ENCODE data around the gene DPYSL3. TPM values are rescaled to one million over a fixed set of nuclear protein-coding genes. Genes with fewer than 3 reads are reported as not detected.

DPYSL3 gene
- polyA plus RNA-seq, 1 of the 3 experiments (the other 2 are of a cell fraction): 123 TPM

DNA sequence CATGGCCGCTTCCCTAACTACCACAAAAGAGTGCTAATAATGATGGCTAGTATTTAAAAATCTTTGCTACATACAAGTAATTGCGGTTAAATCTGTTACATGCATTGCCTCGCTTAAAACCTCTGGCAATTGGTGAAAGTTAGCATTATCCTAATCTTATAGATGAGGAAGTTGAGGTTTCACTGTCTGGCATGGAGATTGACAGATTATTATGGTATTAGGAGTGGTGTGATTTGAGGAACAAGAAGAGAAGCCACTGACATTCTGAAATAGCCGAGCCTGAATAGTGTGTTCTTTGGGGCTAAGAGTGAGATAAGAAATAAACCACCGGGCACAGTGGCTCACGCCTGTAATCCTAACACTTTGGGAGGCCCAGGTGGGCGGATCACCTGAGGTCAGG is 45.3 kb upstream of the DPYSL3 start:
- Histone ChIP-seq H2AFZ (ENCODE audit: low read depth) (peak overlapping the region; percentile 72; the same call in 1 of the 2 replicates), H4K20me1 (ENCODE audit: insufficient read depth) (no peaks in the 10 kb centered on the region), H3K27ac (ENCODE audit: low read depth in 2 of 2, low read length in 1 of 2) (peak overlapping the region; percentile 90 to 97), H3K79me2 (ENCODE audit: insufficient read depth) (no peaks in the 10 kb centered on the region), H3K9me3 (no peaks in the 10 kb centered on the region), H3K9ac (peak overlapping the region; percentile 75; the same call in 1 of the 2 replicates), H3F3A (replicated peaks; ENCODE audit: insufficient read depth) (peaks cover 19% of the 10 kb centered on the region), H3K4me2 (peak overlapping the region; percentile 59; the same call in 1 of the 2 replicates), H3K4me3 (ENCODE audit: low read depth in 2 of 2, low read length in 1 of 2) (no peak overlapping the region), H3K27me3 (ENCODE audit: insufficient read depth) (no peaks in the 10 kb centered on the region), H3K9me2 (no peaks in the 10 kb centered on the region), H3K4me1 (ENCODE audit: control insufficient read depth in 1 of 2, insufficient read depth in 2 of 2, low read depth in 1 of 2, low read length in 1 of 2) (peaks cover 9 to 13% of the 10 kb centered on the region in 2 experiments; a peak in 2 of 4 replicates), H3K36me3 (replicated peaks in 1 of 2; ENCODE audit: control insufficient read depth in 1 of 2, insufficient read depth in 2 of 2, low read length in 1 of 2) (no peaks in the 10 kb centered on the region)
- POLR2A ChIA-PET: no interaction called here
- no peak for DNase-seq
- TF ChIP-seq RAD21 (IDR thresholded peaks at IDR 0.05; ENCODE audit: low read length) (no peak), RFX5 (IDR thresholded peaks at IDR 0.05; ENCODE audit: low read length) (no peak), NRF1 (IDR thresholded peaks at IDR 0.05; ENCODE audit: low read depth, low read length) (no peak), MEF2A (IDR thresholded peaks at IDR 0.05; ENCODE audit: borderline replicate concordance, low read depth) (no peak), NFIC (IDR thresholded peaks at IDR 0.05; ENCODE audit: borderline replicate concordance) (no peak), ELF1 (IDR thresholded peaks at IDR 0.05) (no peak)
- TF ChIP-seq, protein P1, sequence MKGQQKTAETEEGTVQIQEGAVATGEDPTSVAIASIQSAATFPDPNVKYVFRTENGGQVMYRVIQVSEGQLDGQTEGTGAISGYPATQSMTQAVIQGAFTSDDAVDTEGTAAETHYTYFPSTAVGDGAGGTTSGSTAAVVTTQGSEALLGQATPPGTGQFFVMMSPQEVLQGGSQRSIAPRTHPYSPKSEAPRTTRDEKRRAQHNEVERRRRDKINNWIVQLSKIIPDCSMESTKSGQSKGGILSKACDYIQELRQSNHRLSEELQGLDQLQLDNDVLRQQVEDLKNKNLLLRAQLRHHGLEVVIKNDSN (IDR thresholded peaks at IDR 0.05; ENCODE audit: borderline replicate concordance, low read depth): no peak
- TF ChIP-seq, protein P2, sequence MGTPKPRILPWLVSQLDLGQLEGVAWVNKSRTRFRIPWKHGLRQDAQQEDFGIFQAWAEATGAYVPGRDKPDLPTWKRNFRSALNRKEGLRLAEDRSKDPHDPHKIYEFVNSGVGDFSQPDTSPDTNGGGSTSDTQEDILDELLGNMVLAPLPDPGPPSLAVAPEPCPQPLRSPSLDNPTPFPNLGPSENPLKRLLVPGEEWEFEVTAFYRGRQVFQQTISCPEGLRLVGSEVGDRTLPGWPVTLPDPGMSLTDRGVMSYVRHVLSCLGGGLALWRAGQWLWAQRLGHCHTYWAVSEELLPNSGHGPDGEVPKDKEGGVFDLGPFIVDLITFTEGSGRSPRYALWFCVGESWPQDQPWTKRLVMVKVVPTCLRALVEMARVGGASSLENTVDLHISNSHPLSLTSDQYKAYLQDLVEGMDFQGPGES (IDR thresholded peaks at IDR 0.05; ENCODE audit: low read depth, low read length): no peak
- TF ChIP-seq, protein P3, sequence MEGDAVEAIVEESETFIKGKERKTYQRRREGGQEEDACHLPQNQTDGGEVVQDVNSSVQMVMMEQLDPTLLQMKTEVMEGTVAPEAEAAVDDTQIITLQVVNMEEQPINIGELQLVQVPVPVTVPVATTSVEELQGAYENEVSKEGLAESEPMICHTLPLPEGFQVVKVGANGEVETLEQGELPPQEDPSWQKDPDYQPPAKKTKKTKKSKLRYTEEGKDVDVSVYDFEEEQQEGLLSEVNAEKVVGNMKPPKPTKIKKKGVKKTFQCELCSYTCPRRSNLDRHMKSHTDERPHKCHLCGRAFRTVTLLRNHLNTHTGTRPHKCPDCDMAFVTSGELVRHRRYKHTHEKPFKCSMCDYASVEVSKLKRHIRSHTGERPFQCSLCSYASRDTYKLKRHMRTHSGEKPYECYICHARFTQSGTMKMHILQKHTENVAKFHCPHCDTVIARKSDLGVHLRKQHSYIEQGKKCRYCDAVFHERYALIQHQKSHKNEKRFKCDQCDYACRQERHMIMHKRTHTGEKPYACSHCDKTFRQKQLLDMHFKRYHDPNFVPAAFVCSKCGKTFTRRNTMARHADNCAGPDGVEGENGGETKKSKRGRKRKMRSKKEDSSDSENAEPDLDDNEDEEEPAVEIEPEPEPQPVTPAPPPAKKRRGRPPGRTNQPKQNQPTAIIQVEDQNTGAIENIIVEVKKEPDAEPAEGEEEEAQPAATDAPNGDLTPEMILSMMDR (IDR thresholded peaks at IDR 0.05): no peak
- CTCF ChIA-PET: interaction anchor here (0.8 to 2.1 kb wide), 4 partner anchors 13 to 331 kb away, joined by 4 to 9 read pairs (median 7); partner anchors contain the start of gene DPYSL3
- WGBS (ENCODE audit: low lambda C conversion rate): 90% methylated on average over 7 of the region's 7 CpGs

DNA sequence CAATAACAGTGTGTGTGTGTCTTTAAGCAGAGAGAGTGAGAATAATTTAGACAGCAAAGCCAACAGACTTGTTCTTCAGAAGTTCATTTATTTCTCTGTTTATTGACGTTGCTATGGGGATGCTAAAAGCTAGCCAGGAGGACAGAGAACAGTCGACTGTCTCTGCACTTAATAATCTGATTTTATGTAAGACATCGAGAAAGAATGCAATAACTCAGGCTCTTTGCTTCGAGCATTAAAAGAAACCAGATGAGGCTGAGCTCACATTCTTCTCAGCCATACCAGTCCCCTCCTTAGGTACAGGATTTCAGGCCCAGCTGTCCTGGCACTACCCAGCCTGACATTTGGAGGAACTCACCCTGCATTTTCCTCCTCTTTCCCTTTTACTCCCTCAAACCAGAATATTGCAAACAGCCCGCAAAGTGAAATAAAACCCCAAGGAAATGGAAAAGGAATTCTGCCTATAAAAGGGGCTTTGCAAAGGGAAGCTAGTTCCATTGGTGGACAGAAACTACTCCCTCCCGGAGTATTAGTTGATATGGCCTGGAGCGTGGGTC is 44.5 kb upstream of the DPYSL3 start:
- ChIA-PET POLR2A (no interaction called here), CTCF (interaction anchor here (0.8 to 2.1 kb wide), 12 partner anchors 10 to 588 kb away, joined by 3 to 9 read pairs (median 5); partner anchors contain the start of gene DPYSL3)
- no peaks in the 10 kb centered on the region for H3K9me2 ChIP-seq
- TF ChIP-seq, protein P4, sequence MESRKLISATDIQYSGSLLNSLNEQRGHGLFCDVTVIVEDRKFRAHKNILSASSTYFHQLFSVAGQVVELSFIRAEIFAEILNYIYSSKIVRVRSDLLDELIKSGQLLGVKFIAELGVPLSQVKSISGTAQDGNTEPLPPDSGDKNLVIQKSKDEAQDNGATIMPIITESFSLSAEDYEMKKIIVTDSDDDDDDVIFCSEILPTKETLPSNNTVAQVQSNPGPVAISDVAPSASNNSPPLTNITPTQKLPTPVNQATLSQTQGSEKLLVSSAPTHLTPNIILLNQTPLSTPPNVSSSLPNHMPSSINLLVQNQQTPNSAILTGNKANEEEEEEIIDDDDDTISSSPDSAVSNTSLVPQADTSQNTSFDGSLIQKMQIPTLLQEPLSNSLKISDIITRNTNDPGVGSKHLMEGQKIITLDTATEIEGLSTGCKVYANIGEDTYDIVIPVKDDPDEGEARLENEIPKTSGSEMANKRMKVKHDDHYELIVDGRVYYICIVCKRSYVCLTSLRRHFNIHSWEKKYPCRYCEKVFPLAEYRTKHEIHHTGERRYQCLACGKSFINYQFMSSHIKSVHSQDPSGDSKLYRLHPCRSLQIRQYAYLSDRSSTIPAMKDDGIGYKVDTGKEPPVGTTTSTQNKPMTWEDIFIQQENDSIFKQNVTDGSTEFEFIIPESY (IDR thresholded peaks at IDR 0.05; ENCODE audit: borderline replicate concordance, low read depth): peak; percentile 71; the same call in 1 of the 2 replicates
- TF ChIP-seq GATA2 (CRISPR knock-in tag; IDR thresholded peaks at IDR 0.05) (no peak), MEF2A (IDR thresholded peaks at IDR 0.05; ENCODE audit: borderline replicate concordance, low read depth) (peak; percentile 48; the same call in 1 of the 2 replicates), CHD2 (IDR thresholded peaks at IDR 0.05; ENCODE audit: low read length, partially characterized antibody) (no peak), EP300 (IDR thresholded peaks at IDR 0.05; ENCODE audit: borderline replicate concordance in 1 of 2, low read depth in 1 of 2, low read length in 1 of 2) (peak; percentile 79 to 94; a peak in 3 of 4 replicates), NFIC (IDR thresholded peaks at IDR 0.05; ENCODE audit: borderline replicate concordance) (peak; percentile 82), TEAD4 (IDR thresholded peaks at IDR 0.05; ENCODE audit: borderline replicate concordance, insufficient read depth) (peak; percentile 93), SIN3A (IDR thresholded peaks at IDR 0.05; ENCODE audit: borderline replicate concordance, low read depth, low read length) (peak; percentile 85)
- TF ChIP-seq, protein P5, sequence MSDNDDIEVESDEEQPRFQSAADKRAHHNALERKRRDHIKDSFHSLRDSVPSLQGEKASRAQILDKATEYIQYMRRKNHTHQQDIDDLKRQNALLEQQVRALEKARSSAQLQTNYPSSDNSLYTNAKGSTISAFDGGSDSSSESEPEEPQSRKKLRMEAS (IDR thresholded peaks at IDR 0.05; ENCODE audit: low read depth): peak; percentile 64
- TF ChIP-seq, protein P6, sequence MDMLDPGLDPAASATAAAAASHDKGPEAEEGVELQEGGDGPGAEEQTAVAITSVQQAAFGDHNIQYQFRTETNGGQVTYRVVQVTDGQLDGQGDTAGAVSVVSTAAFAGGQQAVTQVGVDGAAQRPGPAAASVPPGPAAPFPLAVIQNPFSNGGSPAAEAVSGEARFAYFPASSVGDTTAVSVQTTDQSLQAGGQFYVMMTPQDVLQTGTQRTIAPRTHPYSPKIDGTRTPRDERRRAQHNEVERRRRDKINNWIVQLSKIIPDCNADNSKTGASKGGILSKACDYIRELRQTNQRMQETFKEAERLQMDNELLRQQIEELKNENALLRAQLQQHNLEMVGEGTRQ (IDR thresholded peaks at IDR 0.05; ENCODE audit: borderline replicate concordance, low read depth, low read length): no peak
- TF ChIP-seq, protein P1 (IDR thresholded peaks at IDR 0.05; ENCODE audit: borderline replicate concordance, low read depth): no peak

More for the DNA sequence above, 44.5 kb upstream of the DPYSL3 start:
- no peaks in the 10 kb centered on the region for H4K20me1 ChIP-seq (ENCODE audit: insufficient read depth)
- peak overlapping the region; percentile 65 for H3K4me2 ChIP-seq
- peak overlapping the region; percentile 90 to 97 for H3K27ac ChIP-seq (ENCODE audit: low read depth in 2 of 2, low read length in 1 of 2)
- peak overlapping the region; percentile 75 for H3K9ac ChIP-seq
- peaks cover 9 to 13% of the 10 kb centered on the region in 2 experiments; a peak in 2 of 4 replicates for H3K4me1 ChIP-seq (ENCODE audit: control insufficient read depth in 1 of 2, insufficient read depth in 2 of 2, low read depth in 1 of 2, low read length in 1 of 2)
- peak overlapping the region; percentile 72 for H2AFZ ChIP-seq (ENCODE audit: low read depth)
- WGBS (ENCODE audit: low lambda C conversion rate): 13% methylated on average over 7 of the region's 7 CpGs
- H3F3A ChIP-seq (replicated peaks; ENCODE audit: insufficient read depth): peaks cover 19% of the 10 kb centered on the region
- 0 out of 2 replicates have a peak, but pooled peaks cover 7% of the 10 kb centered on the region for H3K9me3 ChIP-seq
- peak overlapping the region in 1 of 2 experiments; percentile 21; a peak in 2 of 4 replicates for H3K4me3 ChIP-seq (ENCODE audit: low read depth in 2 of 2, low read length in 1 of 2)
- peak; percentile 41 for DNase-seq
- H3K79me2 ChIP-seq (ENCODE audit: insufficient read depth): no peaks in the 10 kb centered on the region
- no peaks in the 10 kb centered on the region for H3K27me3 ChIP-seq (ENCODE audit: insufficient read depth)
- H3K36me3 ChIP-seq (replicated peaks in 1 of 2; ENCODE audit: control insufficient read depth in 1 of 2, insufficient read depth in 2 of 2, low read length in 1 of 2): no peaks in the 10 kb centered on the region

All from SK-N-SH (cell line).